HG03025 (cell line): ENCODE data around the gene SLC25A31.

Experiments used
- ATAC-seq: cut with Tn5 transposase; IDR thresholded peaks from one replicate; pipeline ENCODE4 v1.9.1; 2021; ENCODE audit warnings: mild to moderate bottlenecking, moderate library complexity; ENCODE audit not compliant: unreplicated experiment, low FRiP score

SLC25A31 gene

GRCh38 chr4:127730142-127730913 lies at the start of gene SLC25A31:
Gene SLC25A31, plus strand, starts transcription at chr4:127730400. Its CDS starts 146 bp downstream, at chr4:127730546.
- ATAC-seq: no peak

DNA sequence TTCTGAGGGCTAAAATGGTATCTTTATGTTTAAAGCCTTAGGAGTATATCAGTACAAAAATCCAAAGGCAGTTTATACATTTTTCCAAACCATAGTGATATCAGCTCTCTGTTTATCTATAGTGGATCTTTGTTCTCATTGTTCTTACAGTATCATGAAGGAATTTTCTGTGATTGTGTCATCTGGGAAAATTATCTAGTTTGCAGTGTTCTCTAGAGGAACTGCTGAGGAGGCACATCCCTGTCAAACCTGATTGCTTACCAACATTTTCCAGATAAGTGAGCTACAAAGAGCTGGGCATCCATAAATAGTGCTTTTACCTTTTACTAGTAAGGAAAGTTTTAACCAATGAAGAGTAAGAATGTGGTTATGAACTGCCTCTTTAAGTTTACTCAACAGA lies 44.9 kb upstream of the SLC25A31 start:
- no peak for ATAC-seq

- ATAC-seq: no peak
These were observed 43.5 kb upstream of the SLC25A31 start for GRCh38 chr4:127686658-127687057.

GRCh38 chr4:127687580-127687979 lies 42.6 kb upstream of the SLC25A31 start:
- no peak for ATAC-seq

GRCh38 chr4:127698789-127699200 lies 31.4 kb upstream of the SLC25A31 start:
- peak; percentile 99 for ATAC-seq

DNA sequence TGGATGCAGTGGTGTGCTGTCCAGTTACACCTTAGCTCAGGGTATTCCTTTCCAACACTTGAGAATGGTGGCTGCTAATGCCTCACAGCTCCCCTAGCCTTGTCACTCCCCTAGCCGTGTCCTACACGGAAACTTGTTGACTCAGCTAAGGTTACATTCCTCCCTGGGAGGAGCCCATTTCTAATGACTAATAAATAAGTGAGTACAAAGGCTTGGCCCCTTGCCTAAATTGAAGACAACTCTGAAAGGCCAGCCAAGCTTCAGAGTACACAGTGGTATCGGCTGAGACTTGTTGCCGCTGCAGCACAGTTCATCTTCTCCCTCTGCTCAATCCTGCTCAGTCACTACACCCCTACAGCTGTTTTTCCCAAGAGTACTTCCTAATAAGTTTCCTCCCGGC lies 21.2 kb upstream of the SLC25A31 start:
- no peak for ATAC-seq

- ATAC-seq: no peak
These were observed 20.7 kb upstream of the SLC25A31 start for GRCh38 chr4:127709456-127709855.

- ATAC-seq: no peak
These were observed 1.2 kb downstream of the SLC25A31 start for GRCh38 chr4:127731406-127731805.

DNA sequence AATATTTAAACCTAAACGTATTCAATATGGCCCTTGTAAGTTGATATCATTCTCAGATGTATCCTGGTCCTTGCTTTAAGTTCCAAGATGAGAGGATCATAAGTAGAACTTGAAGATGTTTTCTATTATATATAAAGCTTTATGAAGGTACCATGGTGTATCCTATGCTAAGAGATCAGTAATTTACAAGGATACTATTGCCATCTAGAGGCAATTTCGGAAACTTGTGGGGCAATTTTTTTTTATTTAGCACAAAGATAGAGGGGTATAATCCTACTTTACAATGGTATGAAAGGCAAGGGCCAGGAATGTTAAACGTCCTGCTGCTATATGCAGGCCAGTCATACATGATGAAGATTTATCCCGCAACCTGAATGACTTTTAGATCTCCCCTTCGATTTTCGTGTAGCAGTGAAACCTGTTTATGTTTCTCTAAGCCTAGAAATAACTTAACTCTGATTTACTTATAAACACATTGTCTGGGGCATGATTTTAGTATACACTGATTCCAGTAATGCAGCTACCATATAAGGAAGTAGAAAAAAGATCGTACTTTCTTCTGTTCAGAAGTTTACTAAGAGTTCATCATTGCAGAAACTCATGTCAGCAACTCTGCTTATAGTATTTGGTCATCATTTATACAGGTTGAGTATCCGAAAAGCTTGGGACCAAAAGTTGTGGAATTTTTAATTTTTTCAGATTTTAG lies 2.6 kb downstream of the SLC25A31 start:
- peak; percentile 72 for ATAC-seq

GRCh38 chr4:127734976-127735375 lies 4.8 kb downstream of the SLC25A31 start:
- no peak for ATAC-seq

DNA sequence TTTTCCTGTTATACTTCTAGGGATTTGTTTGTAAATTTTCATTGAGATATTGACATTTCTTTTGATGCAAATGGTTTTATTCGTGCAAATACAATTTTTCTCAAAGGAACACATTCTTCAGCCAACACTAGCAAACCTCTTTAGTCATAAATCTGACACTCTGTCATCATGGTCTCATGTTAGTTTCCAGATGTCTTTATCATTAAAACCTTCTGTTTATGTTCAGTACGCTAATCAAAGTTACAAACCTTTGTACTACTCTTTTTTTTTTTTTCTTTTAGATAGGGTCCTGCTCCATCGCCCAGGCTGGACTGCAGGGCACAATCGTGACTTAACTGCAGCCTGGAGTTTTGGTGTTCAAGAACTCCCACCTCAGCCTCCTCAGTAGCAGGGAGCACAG lies 7.1 kb downstream of the SLC25A31 start:
- no peak for ATAC-seq

DNA sequence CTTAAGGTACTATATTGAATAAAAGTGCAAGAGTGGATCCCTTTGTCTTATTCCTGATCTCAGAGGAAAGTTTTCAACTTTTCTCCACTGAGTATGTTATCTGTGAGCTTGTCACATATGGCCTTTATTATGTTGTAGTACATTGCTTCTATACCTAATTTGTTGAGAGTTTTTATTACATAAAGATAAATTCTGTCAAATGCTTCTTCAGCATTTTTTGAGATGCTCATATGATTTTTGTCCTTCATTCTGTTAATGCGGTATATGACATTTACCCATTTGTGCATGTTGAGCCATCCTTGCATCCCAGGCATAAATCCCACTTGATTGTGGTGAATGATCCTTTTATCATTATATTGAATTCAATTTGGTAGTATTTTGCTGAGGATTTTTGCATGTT lies 11.0 kb downstream of the SLC25A31 start:
- ATAC-seq: no peak

DNA sequence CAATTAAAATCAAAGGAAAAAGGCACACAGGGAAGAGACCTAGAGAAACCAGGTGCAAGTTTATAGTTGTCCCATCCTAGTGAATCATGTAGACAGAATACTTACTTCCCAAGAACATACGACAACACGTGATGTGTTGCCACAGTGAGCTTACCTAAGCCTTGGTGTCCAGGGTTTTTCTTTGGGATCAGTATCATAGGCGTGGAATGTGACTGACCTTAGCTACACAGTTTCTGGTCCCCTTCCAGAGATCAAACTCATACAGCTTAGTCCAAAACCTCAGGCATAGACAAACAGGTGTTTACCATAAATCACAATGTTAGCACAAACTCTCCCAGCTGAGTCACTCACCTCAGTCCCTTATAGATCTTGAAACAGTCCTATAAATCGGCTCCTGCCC lies 17.7 kb downstream of the SLC25A31 start:
- ATAC-seq: no peak

DNA sequence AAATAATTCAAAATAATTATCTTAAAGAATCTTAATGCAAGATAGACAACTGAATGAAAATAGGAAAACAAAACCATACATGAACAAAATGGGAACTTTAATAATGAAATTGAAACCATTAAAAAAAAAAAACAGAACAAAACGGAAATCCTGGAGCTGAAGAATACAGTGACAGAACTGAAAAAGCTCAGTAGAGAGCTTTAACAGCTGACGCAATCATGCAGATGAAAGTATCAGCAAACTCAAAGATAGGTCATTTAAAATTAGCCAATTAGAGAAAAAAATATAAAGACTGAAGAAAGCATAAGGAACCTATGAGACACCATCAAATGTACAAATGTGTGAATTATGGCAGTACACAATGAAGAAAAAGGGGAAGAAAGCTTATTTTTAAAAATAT lies 18.8 kb downstream of the SLC25A31 start:
- ATAC-seq: no peak

GRCh38 chr4:127756906-127757305 lies 26.7 kb downstream of the SLC25A31 start:
- ATAC-seq: no peak

DNA sequence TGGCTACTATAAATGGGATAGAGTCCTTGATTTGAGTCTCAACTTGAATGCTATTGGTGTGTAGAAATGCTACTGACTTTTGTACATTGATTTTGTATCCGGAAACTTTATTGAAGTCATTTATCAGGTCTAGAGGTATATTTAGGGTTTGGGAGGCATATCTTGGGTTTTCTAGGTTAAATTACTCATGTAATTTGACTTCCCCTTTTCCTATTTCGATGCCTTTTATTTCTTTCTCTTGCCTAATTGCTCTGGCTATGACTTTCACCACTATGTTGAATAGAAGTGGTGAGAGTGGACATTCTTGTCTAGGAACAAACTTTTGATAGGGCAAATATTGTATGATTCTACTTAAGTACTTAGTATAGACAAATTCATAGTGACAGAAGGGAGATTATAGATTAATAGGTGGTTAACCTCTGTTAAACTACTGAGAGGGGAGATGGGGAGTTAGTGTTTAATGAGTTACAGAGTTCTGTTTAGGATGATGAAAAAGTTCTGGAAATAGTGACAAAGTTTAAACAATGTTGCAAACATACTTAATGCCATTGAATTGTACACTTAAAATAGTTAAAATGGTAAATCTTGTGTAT lies 29.1 kb downstream of the SLC25A31 start:
- ATAC-seq: no peak

GRCh38 chr4:127759893-127760292 lies 29.7 kb downstream of the SLC25A31 start:
- ATAC-seq: no peak

- ATAC-seq: no peak
These were observed 41.5 kb downstream of the SLC25A31 start for GRCh38 chr4:127771535-127772275.

GRCh38 chr4:127772769-127773671 lies 42.8 kb downstream of the SLC25A31 start:
- ATAC-seq: no peak

DNA sequence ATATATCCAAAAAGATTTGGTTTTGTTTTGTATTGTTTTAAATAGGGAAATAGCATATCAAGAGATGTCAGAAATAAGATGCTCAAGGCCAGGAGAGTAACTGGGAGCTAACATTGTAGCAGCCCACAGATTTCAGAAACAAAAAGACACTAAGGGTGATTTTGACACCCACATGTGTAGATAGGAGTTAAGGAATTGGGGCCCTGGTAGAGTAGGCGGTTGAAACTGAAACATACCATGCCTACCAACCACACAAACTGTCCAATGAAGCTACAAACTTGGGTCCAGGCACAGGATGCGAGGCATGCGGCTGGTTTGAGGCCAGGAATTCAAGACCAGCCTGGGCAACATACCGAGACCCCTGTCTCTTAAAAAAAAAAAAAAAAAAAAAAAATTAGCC lies 45.6 kb downstream of the SLC25A31 start:
- ATAC-seq: peak; percentile 37
